GM21528 (cell line): ENCODE data around the gene CD83.
A peak's percentile ranks its signal among the peaks of the same experiment; 100 is the strongest.

Source experiments
- ATAC-seq: cut with Tn5 transposase; IDR thresholded peaks from one replicate; pipeline ENCODE4 v1.9.1; 2021; ENCODE audit warnings: mild to moderate bottlenecking, moderate library complexity; ENCODE audit not compliant: unreplicated experiment, low FRiP score

CD83 gene

DNA sequence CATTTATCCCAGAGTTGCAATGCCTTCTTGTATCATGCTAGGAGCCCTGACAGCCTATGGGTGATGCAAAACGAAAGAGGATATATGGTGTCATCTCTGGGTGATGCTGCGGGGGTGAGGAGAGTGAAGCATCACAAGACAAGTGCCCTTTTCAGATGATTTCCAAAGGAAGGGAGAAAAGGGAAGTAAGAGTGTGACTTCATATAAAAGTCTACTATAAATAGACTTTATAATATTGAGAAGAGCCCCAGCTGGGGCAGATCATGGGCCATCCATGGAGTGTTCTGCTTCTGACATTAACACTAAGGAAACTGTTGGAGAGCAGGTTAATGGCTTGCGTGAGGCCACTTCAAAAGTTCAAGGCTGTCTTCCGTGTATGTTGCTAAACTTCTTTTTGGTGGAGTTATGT lies 4.4 kb downstream of the CD83 start:
- ATAC-seq = peak; percentile 57

DNA sequence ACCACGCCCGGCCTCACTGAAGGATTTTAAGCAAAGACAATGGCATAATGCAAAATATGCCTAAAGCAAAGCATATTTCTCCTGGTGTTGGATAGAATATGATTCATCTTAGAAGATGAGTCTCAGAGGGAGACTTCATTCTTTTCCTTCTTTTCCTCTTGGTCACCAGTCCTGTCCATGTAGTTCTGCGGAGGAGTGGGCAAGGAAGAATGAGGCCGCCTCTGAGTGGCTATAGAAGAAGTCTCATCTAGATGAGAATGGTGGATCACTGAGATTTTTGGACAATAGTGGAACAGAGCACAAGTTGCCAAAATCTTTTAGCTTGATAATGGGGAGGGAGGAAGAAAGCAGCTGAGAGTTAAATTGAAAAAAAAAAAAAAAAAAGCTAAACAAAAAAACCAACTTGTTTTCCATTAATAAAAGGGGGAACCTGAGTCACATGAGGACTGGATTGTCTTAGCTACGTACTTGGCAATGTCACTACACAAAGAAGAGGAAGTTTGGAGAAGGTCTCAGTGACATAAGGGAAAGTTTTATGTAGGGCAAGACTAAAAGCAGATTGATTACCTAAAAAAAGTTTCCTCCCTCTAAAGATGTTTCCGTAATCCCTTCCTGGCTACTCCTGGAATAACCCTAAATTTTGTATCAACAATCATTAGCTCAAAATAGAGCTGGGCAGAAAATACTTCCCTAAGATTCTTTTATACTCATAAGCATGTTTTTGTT lies 6.0 kb downstream of the CD83 start:
- ATAC-seq = no peak

GRCh38 chr6:14125346-14125745 lies 7.8 kb downstream of the CD83 start:
- no peak for ATAC-seq

DNA sequence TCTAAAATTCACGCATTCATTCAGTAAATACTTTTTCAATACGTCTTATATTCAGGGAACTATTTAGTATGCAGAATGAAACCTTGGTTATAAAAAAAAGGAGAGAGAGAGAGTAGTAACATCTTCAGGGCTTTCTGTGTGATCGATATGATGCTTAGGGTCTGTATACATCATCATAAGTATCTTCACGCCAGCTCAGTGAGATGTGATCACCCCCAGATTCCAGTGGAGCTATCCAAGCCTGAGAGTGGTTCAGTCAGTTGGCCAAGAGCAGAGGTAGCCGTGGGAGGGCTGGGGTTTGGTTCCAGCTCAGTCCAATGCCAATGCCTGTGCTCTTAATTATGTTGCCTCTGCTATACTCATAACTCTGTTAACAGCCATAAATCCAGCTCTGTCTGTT lies 8.6 kb downstream of the CD83 start:
- ATAC-seq = no peak

GRCh38 chr6:14127611-14128010 lies 10.0 kb downstream of the CD83 start:
- no peak for ATAC-seq

GRCh38 chr6:14128012-14128411 lies 10.4 kb downstream of the CD83 start:
- ATAC-seq = no peak

- no peak for ATAC-seq
Measured at GRCh38 chr6:14128746-14129145, 11.2 kb downstream of the CD83 start.

DNA sequence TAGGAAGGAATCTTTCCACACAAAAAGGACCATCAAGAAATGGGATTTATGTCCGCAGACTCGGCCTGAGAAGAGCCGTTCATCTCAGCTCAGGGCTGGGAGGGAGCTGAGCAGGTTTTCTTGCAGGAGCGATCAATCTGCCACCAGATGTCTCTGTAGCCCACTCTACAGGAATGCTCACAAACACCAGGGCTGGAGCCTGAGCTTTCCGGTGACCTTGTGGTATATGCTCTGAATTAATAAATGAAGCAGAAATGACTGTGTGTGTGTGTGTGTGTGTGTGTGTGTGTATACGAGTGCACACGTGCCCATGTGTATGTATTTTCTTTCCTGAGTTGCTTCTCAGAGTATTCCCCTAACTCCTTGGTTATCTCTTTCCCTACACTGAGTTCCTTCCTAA lies 12.0 kb downstream of the CD83 start:
- no peak for ATAC-seq

DNA sequence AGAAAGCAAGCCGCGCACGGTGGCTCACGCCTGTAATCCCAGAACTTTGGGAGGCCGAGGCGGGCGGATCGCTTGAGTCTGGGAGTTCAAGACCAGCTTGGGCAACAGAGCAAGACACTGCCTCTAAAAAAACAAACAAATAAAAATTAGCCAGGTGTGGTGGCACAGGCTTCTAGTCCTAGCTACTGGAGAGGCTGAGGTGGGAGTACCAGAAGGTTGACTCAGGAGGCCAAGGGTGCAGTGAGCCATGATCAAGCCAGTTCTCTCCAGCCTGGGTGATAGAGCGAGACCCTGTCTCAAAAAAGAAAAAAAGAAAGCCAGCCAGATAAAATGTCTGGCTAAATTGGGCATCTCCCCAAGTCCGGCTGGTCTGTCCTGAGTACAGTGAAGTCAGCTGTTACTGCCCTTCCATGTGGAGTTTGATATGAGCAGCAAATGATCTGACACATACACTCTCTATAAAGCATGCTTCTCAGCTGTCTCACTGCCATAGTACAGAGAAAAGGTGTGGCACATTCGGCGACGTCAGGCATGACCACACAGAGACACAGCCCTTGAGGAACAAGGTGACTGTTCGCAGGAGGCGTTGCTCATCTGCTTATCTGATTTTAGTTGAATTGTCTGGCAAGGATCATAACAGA lies 13.0 kb downstream of the CD83 start:
- ATAC-seq = no peak

DNA sequence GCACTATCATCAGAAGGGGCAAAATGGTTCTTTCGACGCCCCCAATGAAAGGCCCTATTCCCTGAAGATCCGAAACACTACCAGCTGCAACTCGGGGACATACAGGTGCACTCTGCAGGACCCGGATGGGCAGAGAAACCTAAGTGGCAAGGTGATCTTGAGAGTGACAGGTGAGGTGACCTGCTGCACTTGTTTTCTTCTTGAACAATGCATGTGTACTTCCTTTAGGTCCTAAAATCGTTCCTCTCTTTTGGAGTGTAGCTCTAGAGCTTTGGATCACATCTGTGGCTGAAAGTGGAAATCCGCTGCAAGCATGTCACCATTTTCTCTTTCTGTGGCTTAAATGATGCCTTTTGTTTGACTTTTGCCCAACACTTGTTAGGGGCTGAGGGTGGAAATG lies 14.0 kb downstream of the CD83 start:
- ATAC-seq = no peak

DNA sequence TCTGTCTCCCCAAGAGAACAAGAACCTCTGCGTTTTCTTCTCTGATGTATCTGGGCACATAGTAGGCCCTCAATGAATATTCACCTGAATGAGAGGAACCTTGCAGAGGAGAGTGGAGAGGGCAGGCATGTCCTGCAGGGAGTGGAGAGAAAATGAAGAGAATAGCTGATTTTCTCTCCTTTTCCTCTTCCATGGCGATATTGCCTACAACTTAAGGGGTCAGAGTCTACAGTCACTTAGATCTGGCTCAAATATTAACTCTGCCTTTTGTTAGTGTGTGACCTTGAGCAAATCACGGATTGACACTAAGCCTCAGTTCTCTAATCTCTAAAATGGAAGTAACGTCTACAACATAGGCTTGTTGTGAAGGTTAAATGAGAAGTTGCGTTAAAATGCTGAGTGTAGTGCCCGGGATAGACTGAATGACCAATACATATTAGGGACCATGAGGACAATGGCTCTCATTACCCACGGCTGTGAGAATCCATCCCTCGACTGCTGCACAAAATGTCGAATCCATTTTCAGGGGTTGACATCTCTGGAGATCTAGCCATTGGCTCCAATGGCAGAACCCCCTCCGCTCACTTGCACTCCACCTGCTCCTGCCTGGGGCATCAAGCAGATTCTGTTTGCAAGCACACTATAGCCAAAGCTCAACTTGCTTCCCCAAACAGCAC lies 14.8 kb downstream of the CD83 start:
- ATAC-seq = no peak

DNA sequence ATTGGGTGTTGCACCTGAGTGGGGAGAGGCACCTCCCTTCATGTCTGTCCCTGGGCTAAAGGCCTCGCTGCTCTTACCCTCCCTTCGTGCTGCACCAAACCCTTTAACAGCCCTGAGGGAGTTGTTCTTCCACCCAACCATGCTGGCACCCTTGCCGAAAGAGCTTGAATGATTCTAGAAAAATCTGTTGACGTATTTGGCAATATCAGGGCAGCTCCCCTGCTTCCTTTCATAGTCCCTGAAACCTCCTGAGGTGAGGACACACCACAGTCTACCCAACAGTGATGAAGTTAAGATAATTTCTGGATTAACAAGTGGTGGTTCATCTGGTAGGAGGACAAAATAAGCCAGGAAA lies 15.3 kb downstream of the CD83 start:
- no peak for ATAC-seq

DNA sequence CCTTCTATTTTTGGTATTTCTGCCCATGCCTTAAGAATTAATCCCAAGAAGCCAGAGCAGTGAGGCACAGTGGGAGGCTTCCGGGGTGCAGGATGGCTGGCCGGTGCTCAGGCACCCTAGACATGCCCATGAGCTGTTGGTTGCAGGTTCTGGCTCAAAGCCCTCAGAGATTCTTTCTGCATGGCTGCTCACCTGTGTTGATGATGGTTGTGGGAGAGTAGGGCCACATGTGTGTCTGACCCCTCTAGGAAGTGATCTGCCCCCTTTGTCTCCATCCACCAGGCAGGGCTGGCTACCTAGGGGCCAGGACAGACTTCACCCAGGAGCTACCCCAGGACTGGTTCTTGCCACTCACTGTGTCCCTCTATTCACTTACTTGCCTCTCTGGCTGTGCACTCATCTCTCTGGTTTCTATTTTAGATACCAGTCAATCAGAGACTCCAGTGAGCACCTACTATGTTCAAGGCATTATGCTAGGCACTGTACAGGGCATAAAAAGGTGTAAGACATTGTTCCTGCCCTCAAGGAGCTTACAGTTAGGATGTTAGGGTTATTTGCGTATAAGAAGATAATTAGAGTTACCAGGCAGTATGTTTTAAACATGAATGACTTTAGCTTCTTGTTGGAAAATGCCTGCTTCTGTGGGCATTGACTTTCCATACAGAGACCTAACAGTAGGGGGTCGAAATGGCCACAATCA lies 16.8 kb downstream of the CD83 start:
- ATAC-seq = no peak

DNA sequence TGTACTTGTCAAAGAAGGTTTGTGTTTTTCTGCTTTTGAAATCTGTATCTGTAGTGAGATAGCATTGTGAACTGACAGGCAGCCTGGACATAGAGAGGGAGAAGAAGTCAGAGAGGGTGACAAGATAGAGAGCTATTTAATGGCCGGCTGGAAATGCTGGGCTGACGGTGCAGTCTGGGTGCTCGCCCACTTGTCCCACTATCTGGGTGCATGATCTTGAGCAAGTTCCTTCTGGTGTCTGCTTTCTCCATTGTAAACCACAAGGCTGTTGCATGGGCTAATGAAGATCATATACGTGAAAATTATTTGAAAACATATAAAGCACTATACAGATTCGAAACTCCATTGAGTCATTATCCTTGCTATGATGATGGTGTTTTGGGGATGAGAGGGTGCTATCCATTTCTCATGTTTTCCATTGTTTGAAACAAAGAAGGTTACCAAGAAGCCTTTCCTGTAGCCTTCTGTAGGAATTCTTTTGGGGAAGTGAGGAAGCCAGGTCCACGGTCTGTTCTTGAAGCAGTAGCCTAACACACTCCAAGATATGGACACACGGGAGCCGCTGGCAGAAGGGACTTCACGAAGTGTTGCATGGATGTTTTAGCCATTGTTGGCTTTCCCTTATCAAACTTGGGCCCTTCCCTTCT lies 18.4 kb downstream of the CD83 start:
- no peak for ATAC-seq

DNA sequence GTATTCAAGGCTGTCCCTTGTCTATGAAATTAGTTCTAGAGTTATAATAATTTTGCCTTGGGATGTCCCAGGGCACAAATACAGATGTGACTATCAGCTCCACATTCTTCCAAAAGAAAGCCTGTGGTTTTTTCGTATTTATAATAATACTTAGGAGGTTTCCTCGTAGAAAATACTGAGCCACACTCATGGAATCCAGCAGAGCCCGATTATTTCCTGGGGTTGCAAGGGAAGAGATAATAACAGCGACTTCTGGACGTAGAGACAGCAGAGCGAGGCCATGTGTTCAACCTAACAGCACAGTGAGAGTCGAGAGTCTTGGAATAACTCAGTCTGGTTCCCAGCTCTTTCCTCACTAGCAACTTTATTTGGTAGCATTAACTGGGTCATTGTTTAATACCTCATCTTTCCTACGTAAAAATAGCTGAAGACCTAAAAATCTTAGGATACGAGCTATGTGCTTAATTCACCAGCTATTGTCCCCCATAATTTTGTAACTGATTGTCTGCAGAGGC lies 21.2 kb downstream of the CD83 start:
- ATAC-seq = no peak

DNA sequence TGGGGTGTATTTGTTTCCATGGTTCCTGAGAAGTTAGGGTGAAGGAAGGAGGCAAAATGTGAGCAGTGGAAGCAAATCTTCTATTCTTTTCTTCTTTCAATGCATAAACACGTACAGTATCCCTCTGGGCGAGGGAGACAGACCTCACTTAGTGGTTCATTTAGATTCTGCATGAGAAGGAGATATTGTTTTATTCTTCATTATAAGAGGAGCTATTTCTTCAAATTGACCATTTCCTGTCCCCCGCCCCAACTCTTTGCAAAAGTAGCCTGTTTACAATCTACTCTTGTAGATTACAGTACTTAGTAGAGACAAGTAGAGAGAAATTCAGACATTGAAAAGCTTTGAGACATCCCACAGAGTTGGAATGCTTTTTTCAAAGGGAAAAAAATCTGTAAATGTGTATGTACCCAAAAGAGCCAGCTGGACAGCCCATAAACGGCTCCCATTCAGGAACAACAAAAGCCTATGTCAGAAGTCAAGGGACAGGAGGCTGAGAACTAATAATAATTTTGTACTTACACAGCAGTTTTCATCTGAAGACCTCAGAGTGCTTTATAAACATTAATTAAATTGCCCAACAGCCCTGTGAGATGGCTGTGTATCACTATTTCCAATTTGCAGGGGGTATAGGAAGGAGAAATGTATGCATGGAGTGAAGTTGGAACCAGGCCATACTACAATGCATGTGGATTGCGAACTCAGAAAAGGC lies 23.9 kb downstream of the CD83 start:
- no peak for ATAC-seq

GRCh38 chr6:14142063-14142450 lies 24.5 kb downstream of the CD83 start:
- no peak for ATAC-seq

- no peak for ATAC-seq
Measured at GRCh38 chr6:14142511-14143223, 25.1 kb downstream of the CD83 start.

DNA sequence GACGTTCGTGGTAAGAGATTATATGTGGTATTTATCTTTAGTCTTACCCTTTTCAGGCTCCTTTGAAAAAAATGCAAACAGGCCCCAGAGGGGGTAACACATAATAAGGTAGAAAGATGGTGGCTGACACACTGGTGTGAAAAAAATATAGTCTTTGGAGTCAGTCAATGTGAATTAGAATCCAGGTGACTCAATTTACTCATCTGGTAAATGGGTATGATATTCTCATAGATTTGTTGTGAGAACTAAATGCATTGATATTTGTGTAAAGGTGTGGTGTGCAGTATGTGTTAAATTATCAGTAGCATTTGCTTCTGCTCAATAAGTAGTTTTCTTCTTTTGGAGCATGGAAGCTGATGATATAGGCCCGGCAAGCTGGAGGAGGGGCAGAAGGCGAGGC lies 25.7 kb downstream of the CD83 start:
- no peak for ATAC-seq
